IMR-90 (cell line): Measurements from ENCODE around the gene UPK1B. TPM values are rescaled to one million over a fixed set of nuclear protein-coding genes. Genes with fewer than 3 reads are reported as not detected.
"Not testable (repeated sequence)": the region's sequence is repeated elsewhere in the genome, so short reads cannot be mapped to it uniquely, and the experiment has no call there.

ENCODE experiments used
- ATAC-seq: fragments of 200-7000 bp; cut with Tn5 transposase; 2 replicates; pipeline ENCODE4 v1.9.1; 2020; ENCODE audit warnings: low read depth, mild to moderate bottlenecking, moderate library complexity
- BruUV-seq: library from RNA; stranded (reverse); fragments of 400-500 nt; replicated peaks from 2 replicates; lab custom pipeline; 2021; lab: Mats Ljungman, UMichigan
- CTCF ChIA-PET: fragments of 300-600 bp; formaldehyde crosslinking; extraction: SDS; loops from one replicate; lab custom pipeline; 2021; ENCODE audit warnings: antibody characterized with exemption; lab: Yijun Ruan, JAX
- POLR2A ChIA-PET: fragments of 300-600 bp; sonication (Branson Sonifier 250); formaldehyde crosslinking; loops from one replicate; lab custom pipeline; 2022; ENCODE audit warnings: antibody characterized with exemption; ENCODE audit not compliant: unreplicated experiment; lab: Charles Lee
- DNase-seq: peaks from one replicate; pipeline ENCODE4 v3.0.0; 2013
- H2AFZ ChIP-seq: replicated peaks from 2 replicates; pipeline ENCODE3; 2013; ENCODE audit warnings: low read length, mild to moderate bottlenecking; ENCODE audit not compliant: poor library complexity
- H2AK5ac ChIP-seq: 2 replicates; pipeline ENCODE4 v1.6.1; 2013; ENCODE audit warnings: low read depth, low read length, inconsistent platforms
- H2AK9ac ChIP-seq: replicated peaks from 2 replicates; pipeline ENCODE3; 2013; ENCODE audit warnings: mild to moderate bottlenecking, low read depth, low read length, moderate library complexity; ENCODE audit not compliant: poor library complexity
- H2BK120ac ChIP-seq: 2 replicates; pipeline ENCODE4 v1.6.1; 2013; ENCODE audit warnings: low read depth, low read length, inconsistent platforms
- H2BK15ac ChIP-seq: 3 replicates; pipeline ENCODE4 v1.6.1; 2013; ENCODE audit warnings: low read depth, low read length, inconsistent platforms
- H2BK20ac ChIP-seq: 2 replicates; pipeline ENCODE4 v1.6.1; 2013; ENCODE audit warnings: low read depth, mild to moderate bottlenecking, inconsistent platforms, low read length, moderate library complexity
- H2BK5ac ChIP-seq: 2 replicates; pipeline ENCODE4 v1.6.1; 2013; ENCODE audit warnings: mild to moderate bottlenecking, low read depth, low read length, inconsistent platforms; ENCODE audit not compliant: poor library complexity, severe bottlenecking
- H3K14ac ChIP-seq: replicated peaks from 2 replicates; pipeline ENCODE4 v1.6.1; 2013; ENCODE audit warnings: low read depth, low read length, inconsistent platforms
- H3K18ac ChIP-seq: 2 replicates; pipeline ENCODE4 v1.6.1; 2013; ENCODE audit warnings: low read depth, low read length, control low read depth
- H3K23ac ChIP-seq: 2 replicates; pipeline ENCODE4 v1.6.1; 2013; ENCODE audit warnings: low read depth, low read length, inconsistent platforms
- H3K27ac ChIP-seq: 2 replicates; pipeline ENCODE4 v1.5.1; 2013; ENCODE audit warnings: mild to moderate bottlenecking, control low read depth, low read length; ENCODE audit not compliant: insufficient read depth
- H3K27me3 ChIP-seq: 2 replicates; pipeline ENCODE4 v1.6.1; 2013; ENCODE audit warnings: low read length; ENCODE audit not compliant: control insufficient read depth, insufficient read depth
- H3K36me3 ChIP-seq: 2 replicates; pipeline ENCODE4 v1.6.1; 2013; ENCODE audit warnings: low read length, mixed read lengths; ENCODE audit not compliant: control insufficient read depth, insufficient read depth
- H3K4ac ChIP-seq: 2 replicates; pipeline ENCODE4 v1.6.1; 2013; ENCODE audit warnings: low read depth, low read length, inconsistent platforms
- H3K4me1 ChIP-seq: 2 replicates; pipeline ENCODE4 v1.6.1; 2013; ENCODE audit warnings: low read length, mixed read lengths; ENCODE audit not compliant: control insufficient read depth, insufficient read depth
- H3K4me2 ChIP-seq: 2 replicates; pipeline ENCODE4 v1.6.1; 2013; ENCODE audit warnings: low read depth, mild to moderate bottlenecking, control low read depth, low read length, moderate library complexity
- H3K4me3 ChIP-seq: 2 replicates; pipeline ENCODE4 v1.5.1; 2013; ENCODE audit warnings: low read depth, mild to moderate bottlenecking, control low read depth, low read length, moderate library complexity; ENCODE audit not compliant: insufficient read depth
- H3K56ac ChIP-seq: 2 replicates; pipeline ENCODE4 v1.6.1; 2013; ENCODE audit warnings: low read length, inconsistent platforms; ENCODE audit not compliant: insufficient read depth; ENCODE audit errors: extremely low read depth
- H3K79me1 ChIP-seq, 2 experiments: 2 replicates each; pipeline ENCODE4 v1.6.1; 2013; ENCODE audit warnings: low read length in 2 of 2, inconsistent platforms in 1 of 2, low read depth in 1 of 2
- H3K9ac ChIP-seq: 2 replicates; pipeline ENCODE4 v1.6.1; 2013; ENCODE audit warnings: low read depth, low read length, control low read depth
- H3K9me1 ChIP-seq: 2 replicates; pipeline ENCODE4 v1.6.1; 2013; ENCODE audit warnings: low read length, inconsistent platforms; ENCODE audit not compliant: insufficient read depth
- H3K9me3 ChIP-seq: 2 replicates; pipeline ENCODE4 v1.6.1; 2013; ENCODE audit warnings: low read length; ENCODE audit not compliant: control insufficient read depth, insufficient read depth
- H4K20me1 ChIP-seq: 2 replicates; pipeline ENCODE4 v1.6.1; 2013; ENCODE audit warnings: low read length, inconsistent platforms; ENCODE audit not compliant: insufficient read depth
- H4K5ac ChIP-seq: 2 replicates; pipeline ENCODE4 v1.6.1; 2013; ENCODE audit warnings: mild to moderate bottlenecking, low read depth, low read length, control low read depth
- H4K8ac ChIP-seq, 2 experiments: 2 replicates each; pipeline ENCODE4 v1.6.1; 2013; ENCODE audit warnings: low read depth in 2 of 2, low read length in 2 of 2, control low read depth in 1 of 2, inconsistent platforms in 1 of 2
- H4K91ac ChIP-seq: 2 replicates; pipeline ENCODE4 v1.6.1; 2013; ENCODE audit warnings: low read depth, low read length, inconsistent platforms; ENCODE audit not compliant: insufficient read depth
- CEBPB ChIP-seq: IDR thresholded peaks from 2 replicates; pipeline ENCODE4 v1.6.1; 2012; ENCODE audit warnings: low read depth, low read length, improper control_type of control experiment
- WGBS, 2 experiments: methylation state at CpG; one replicate each; pipeline versions ENCODE4 v1.1.5 to v1.1.7; 2013; ENCODE audit warnings: missing lambda C conversion rate in 2 of 2; ENCODE audit not compliant: insufficient read length in 1 of 2; ENCODE audit errors: extremely low coverage in 2 of 2; 5-methylcytosine and 5-hydroxymethylcytosine counted together
- dilution Hi-C: fragments of 300-500 bp; cut with HindIII; formaldehyde crosslinking; loops from one replicate; pipeline ENCODE4 v1.14.3; 2018; ENCODE audit warnings: low sequenced_read_pairs; ENCODE audit not compliant: unreplicated experiment
- in situ Hi-C: fragments of 300-500 bp; cut with MboI; formaldehyde crosslinking; loops from 3 replicates; pipeline ENCODE4 v1.14.3; 2019; ENCODE audit warnings: low sequenced_read_pairs, inconsistent platforms, mixed read lengths
- intact Hi-C: fragments of 100-400 bp; cut with micrococcal nuclease; formaldehyde crosslinking; loops from 2 replicates; pipeline ENCODE4 v1.10.0; 2022
- polyA plus RNA-seq, 3 experiments: library from polyadenylated mRNA; depleted of rRNA; stranded (reverse); fragments of >200 nt; gene quantifications; 2 replicates each; pipeline ENCODE4 v1.2.3, GENCODE V29; 2012; ENCODE audit warnings: low replicate concordance in 1 of 3
- total RNA-seq: library from RNA; depleted of rRNA; stranded (reverse); fragments of >200 nt; gene quantifications from 2 replicates; pipeline ENCODE4 v1.2.3, GENCODE V29; 2012

The UPK1B gene
- total and polyA plus RNA-seq, 2 of the 4 experiments (the other 2 are of a cell fraction) = 0.36 to 0.55 TPM

DNA sequence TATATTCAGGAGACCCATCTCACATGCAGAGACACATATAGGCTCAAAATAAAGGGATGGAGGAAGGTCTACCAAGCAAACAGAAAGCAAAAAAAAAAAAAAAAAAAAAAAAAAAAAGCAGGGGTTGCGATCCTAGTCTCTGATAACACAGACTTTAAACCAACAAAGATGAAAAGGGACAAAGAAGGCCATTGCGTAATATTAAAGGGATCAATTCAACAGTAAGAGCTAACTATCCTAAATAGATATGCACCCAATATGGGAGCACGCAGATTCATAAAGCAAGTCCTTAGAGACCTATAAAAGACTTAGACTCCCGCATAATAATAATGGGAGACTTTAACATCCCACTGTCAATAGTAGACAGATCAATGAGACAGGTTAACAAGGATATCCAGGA lies 41.1 kb upstream of the UPK1B start:
- intact Hi-C loops, dilution Hi-C loops, H3K9me3 ChIP-seq, H4K91ac ChIP-seq, H3K4me1 ChIP-seq, H3K4ac ChIP-seq, H3K27ac ChIP-seq, H3K18ac ChIP-seq, H3K4me2 ChIP-seq, H3K9me1 ChIP-seq, H3K23ac ChIP-seq, BruUV-seq, H3K27me3 ChIP-seq, POLR2A ChIA-PET, DNase-seq, H3K79me1 ChIP-seq, H3K4me3 ChIP-seq, H3K14ac ChIP-seq, H2BK5ac ChIP-seq, H2BK20ac ChIP-seq, H2BK120ac ChIP-seq, H2AK5ac ChIP-seq, H4K20me1 ChIP-seq, ATAC-seq, H4K5ac ChIP-seq, H4K8ac ChIP-seq, H3K9ac ChIP-seq, H2AK9ac ChIP-seq, H3K56ac ChIP-seq, H2BK15ac ChIP-seq, H2AFZ ChIP-seq, H3K36me3 ChIP-seq, CTCF ChIA-PET: not testable (repeated sequence)
- in situ Hi-C loops = loop anchor here (25.0 kb wide), 1 partner anchor 555 kb away; the partner anchor contains the start of gene COX17
- WGBS, 2 experiments = no CpG with 5 or more reads among the region's 4 CpGs
- peak; percentile 77 for TF ChIP-seq CEBPB

DNA sequence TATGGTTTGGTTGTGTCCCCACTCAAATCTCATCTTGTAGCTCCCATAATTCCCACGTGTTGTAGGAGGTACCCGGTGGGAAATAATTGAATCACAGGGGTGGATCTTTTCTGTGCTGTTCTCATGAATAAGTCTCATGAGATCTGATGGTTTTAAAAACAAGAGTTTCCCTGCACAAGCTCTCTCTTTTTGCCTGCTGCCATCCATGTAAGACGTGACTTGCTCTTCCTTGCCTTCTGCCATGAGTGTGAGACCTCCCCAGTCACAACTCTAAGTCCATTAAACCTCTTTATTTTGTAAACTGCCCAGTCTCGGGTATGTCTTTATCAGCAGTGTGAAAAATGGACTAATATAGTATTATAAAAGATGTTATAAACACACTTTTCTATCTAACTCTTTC lies 34.0 kb upstream of the UPK1B start:
- in situ Hi-C loops = loop anchor here (25.0 kb wide), 1 partner anchor 548 kb away; the partner anchor contains the start of gene COX17
- intact Hi-C loops, H2AFZ ChIP-seq, H3K23ac ChIP-seq, H3K14ac ChIP-seq, H4K20me1 ChIP-seq, DNase-seq, H3K36me3 ChIP-seq, H3K56ac ChIP-seq, H3K9me3 ChIP-seq, H4K8ac ChIP-seq, dilution Hi-C loops, H2BK20ac ChIP-seq, H3K18ac ChIP-seq, H2AK9ac ChIP-seq, H3K27ac ChIP-seq, CTCF ChIA-PET, BruUV-seq, H2BK15ac ChIP-seq, H3K79me1 ChIP-seq, H3K27me3 ChIP-seq, H3K9me1 ChIP-seq, H3K9ac ChIP-seq, H4K5ac ChIP-seq, POLR2A ChIA-PET, H3K4me1 ChIP-seq, H4K91ac ChIP-seq, H2BK120ac ChIP-seq, H3K4me3 ChIP-seq, H3K4ac ChIP-seq, H3K4me2 ChIP-seq, H2AK5ac ChIP-seq, ATAC-seq, H2BK5ac ChIP-seq: not testable (repeated sequence)
- no CpG with 5 or more reads among the region's 4 CpGs for WGBS, 2 experiments
